ENCODE measurements around the gene CLSTN3. TPM values are rescaled to one million over a fixed set of nuclear protein-coding genes. Genes with fewer than 3 reads are reported as not detected.

The CLSTN3 gene
- total and polyA plus RNA-seq, 10 of the 15 experiments (the other 5 are each of a cell fraction or from before 2014, with no cell fraction given) = 0.09 to 35.9 (median 11.3) TPM

DNA sequence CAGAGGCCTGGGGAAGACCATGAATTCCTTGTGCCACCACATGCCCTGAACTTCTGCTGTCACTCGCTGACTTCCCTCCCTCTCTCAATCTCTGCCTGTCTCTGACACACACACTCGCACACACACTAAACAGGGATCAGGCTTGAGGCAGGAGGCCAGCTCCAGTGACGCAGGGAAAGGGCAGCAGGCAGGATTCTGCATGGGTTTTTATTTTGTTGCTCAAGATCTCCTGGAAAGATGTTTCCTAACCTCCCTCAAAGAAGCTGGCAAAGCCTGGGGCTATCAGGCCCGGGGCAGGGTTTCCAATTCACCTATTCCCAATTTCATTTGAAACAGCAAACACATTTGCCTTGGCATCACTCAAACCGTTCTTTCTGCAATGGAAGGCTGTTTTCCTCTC, 31.6 kb downstream of the CLSTN3 start:
- no peak for FAIRE-seq
- Histone ChIP-seq H3K79me2 (ENCODE audit: control insufficient read depth, insufficient read depth, low read length) (no peaks in the 10 kb centered on the region), H3K9me3 (replicated peaks; ENCODE audit: control insufficient read depth, insufficient read depth, low read length) (no peaks in the 10 kb centered on the region; the same call in 2 of the 3 replicates), H3K4me2 (ENCODE audit: control insufficient read depth, insufficient read depth) (no peak overlapping the region), H2AFZ (ENCODE audit: control insufficient read depth, low read depth, low read length) (no peak overlapping the region), H3K27ac (ENCODE audit: control insufficient read depth, insufficient read depth) (no peak overlapping the region), H4K20me1 (ENCODE audit: control insufficient read depth, insufficient read depth) (no peaks in the 10 kb centered on the region), H3K4me1 (ENCODE audit: control insufficient read depth, insufficient read depth, low read length) (no peaks in the 10 kb centered on the region), H3K9ac (ENCODE audit: control insufficient read depth, insufficient read depth, low read length) (no peak overlapping the region), H3K4me3 (no peak overlapping the region), H3K27me3 (replicated peaks in 1 of 2; ENCODE audit: control insufficient read depth in 2 of 2, insufficient read depth in 2 of 2, low read length in 1 of 2) (peaks cover 0 to 4% of the 10 kb centered on the region in 2 experiments; a peak in 1 of 4 replicates), H3K36me3 (ENCODE audit: control insufficient read depth in 2 of 2, insufficient read depth in 2 of 2, low read length in 1 of 2) (no peaks in the 10 kb centered on the region; a peak in 1 of 4 replicates)
- SMC1A ChIA-PET (ENCODE audit: uncharacterized antibody, unreplicated experiment) = no interaction called here
- 61% methylated on average over 5 of the region's 5 CpGs for WGBS (ENCODE audit: insufficient coverage, insufficient replicate concordance, low lambda C conversion rate, missing lambda C conversion rate)
- TF ChIP-seq TAF1 (IDR thresholded peaks at IDR 0.05; ENCODE audit: borderline replicate concordance, low read depth, low read length) (no peak), MTA2 (IDR thresholded peaks at IDR 0.05; ENCODE audit: low read depth) (no peak), ZZZ3 (IDR thresholded peaks at IDR 0.05; ENCODE audit: control insufficient read depth, insufficient read length, low read depth) (no peak), SMC3 (IDR thresholded peaks at IDR 0.05; ENCODE audit: borderline replicate concordance, low read length) (no peak), MYB (IDR thresholded peaks at IDR 0.05; ENCODE audit: borderline replicate concordance, low read depth, low read length) (no peak)
- TF ChIP-seq, protein P1, sequence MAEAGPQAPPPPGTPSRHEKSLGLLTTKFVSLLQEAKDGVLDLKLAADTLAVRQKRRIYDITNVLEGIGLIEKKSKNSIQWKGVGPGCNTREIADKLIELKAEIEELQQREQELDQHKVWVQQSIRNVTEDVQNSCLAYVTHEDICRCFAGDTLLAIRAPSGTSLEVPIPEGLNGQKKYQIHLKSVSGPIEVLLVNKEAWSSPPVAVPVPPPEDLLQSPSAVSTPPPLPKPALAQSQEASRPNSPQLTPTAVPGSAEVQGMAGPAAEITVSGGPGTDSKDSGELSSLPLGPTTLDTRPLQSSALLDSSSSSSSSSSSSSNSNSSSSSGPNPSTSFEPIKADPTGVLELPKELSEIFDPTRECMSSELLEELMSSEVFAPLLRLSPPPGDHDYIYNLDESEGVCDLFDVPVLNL (IDR thresholded peaks at IDR 0.05; ENCODE audit: low read depth, low read length) = no peak
- TF ChIP-seq, protein P2, sequence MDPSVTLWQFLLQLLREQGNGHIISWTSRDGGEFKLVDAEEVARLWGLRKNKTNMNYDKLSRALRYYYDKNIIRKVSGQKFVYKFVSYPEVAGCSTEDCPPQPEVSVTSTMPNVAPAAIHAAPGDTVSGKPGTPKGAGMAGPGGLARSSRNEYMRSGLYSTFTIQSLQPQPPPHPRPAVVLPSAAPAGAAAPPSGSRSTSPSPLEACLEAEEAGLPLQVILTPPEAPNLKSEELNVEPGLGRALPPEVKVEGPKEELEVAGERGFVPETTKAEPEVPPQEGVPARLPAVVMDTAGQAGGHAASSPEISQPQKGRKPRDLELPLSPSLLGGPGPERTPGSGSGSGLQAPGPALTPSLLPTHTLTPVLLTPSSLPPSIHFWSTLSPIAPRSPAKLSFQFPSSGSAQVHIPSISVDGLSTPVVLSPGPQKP (IDR thresholded peaks at IDR 0.05; ENCODE audit: low read depth, low read length) = no peak
- DNase-seq (ENCODE audit: low read depth, low spot score) = no peak
- RAD21 ChIA-PET (ENCODE audit: unreplicated experiment) = no interaction called here
- BruUV-seq (replicated peaks) = no TSS peak
- in situ Hi-C loops (cut with MboI) = no loop called here
- ATAC-seq = no peak
- intact Hi-C loops (cut with micrococcal nuclease; ENCODE audit: unreplicated experiment) = no loop called here
- CTCF ChIA-PET = interaction anchor here (1.3 kb wide), 2 partner anchors 9 to 27 kb away, joined by 4 to 5 read pairs; partner anchors contain the start of gene PEX5
- POLR2A ChIA-PET = interaction anchor here (0.6 kb wide), 1 partner anchor 63 kb away, joined by 3 read pairs; no protein-coding TSS in a partner anchor
